Hematopoietic multipotent progenitor cell treated with erythropoietin and hydrocortisone succinate and interleukin-3 and kit ligand, for 4 days (in vitro differentiated cells): ENCODE measurements around the gene KCNIP4.

ENCODE experiments used
- DNase-seq: peaks from one replicate; pipeline ENCODE4 v3.0.0-alpha.2; 2015

Gene KCNIP4

DNA sequence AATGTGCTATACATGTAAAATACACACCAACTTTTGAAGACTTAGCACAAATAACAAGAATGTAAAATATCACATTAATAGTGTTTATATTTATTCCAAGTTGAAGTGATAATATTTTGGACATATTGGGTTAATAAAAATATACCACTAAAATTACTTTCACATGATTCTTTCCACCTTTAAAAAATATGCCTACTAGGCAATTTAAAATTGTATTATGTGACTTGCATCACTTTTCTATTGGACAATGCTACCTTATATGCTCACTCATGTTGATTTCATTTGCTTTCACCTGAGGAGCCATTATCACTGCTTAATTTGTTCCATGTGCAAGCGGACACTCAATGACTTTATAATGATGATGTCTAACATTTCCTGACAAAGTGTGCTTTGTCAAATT lies 1251.8 kb downstream of the KCNIP4 start:
- DNase-seq = no peak

DNA sequence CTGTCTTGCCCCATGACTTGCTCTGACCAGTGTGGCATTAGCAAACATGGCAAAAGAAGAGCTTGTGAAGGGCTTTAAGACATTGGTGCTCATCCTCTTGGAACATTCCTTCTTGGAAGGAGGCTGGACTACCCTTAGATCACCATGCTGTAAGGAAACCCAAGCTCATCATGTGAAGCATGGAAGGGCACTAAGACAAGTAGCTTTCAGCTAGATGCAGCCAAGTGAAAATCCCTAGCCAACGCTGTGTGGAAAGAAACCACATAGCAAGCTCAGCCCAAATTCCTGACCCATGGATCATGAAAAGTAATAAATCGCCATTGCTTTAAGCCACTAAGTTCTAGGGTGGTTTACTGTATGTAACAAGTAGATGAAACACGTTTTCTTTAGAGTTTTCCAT lies 1260.7 kb downstream of the KCNIP4 start:
- DNase-seq = no peak

DNA sequence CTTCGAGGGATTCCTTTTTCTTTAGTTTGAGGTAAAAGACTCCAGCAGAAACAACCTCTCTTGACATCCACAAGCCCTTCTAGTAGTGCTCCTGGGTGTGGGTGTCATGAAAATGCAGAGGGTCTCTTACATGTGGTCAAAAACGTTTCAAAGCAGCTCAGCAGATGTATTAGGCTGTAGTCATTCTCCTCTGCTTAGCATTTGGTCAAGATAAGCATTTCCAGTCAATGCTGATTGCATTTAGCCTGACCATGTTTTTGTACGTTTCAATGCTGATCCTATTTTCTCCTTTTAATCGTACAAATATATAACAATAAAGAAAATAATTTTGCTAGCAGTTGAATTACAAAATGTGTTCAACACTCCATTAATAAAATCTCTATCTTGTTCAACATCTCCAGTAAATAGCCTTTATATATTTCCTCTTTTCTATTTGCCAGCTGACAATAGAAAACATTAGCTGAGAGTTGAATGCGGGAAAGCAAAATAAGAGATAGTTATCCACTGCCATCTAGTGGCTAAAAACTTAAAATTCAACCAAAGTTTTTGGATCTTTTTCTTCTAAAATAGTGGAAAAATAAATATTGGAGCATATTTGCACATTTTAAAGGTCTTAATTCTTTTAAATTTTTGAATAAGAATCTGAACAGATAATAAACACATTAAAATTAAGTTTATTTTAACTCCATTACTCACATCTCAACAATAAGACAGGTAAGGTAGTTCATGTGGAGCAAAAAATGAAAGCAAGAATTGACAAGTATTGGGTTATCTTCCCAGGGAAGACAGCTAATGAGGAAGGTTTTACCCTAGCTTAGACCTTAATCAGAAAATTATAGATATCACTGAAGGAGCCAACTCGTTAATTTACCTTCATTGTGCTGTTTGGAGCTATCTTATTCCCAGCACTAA lies 1263.5 kb downstream of the KCNIP4 start:
- DNase-seq = peak; percentile 67

DNA sequence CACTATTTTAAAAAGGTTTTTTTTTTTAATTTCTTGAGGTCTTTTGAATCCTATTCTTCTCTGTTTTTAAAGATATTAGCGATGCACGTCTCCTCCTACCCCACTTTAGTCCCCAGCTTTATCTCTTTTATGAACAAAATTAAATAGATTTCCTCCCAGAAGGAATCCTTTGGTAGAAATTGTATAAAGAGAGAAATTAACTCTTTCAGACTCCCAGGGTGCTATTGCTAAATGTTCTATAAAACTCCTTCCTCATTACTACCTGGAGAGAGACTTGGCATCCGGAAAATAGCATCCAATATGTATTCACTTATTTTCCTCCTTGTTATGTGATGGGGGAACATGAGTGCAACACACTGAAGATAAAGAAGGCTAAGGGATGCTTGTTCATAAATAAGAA lies 1264.8 kb downstream of the KCNIP4 start:
- no peak for DNase-seq

DNA sequence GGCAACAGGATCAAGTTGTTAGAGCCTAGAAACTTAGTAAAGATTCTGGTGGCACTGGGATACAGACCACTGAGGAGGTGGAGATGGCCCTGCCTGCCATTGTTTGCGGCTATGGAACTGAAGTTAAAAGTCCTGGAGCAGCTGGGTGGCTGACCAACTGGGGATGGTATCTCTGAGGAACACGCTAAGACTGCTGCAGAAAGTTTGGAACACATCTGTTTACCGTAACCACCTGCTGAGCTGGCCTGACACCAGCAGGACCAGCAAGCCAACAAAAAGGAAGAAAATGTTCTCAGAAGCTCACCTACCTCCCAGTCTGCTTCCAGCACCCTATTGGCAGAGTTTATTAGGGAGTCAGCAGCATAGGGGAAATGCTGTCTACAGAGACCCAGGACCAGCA lies 1265.7 kb downstream of the KCNIP4 start:
- no peak for DNase-seq

DNA sequence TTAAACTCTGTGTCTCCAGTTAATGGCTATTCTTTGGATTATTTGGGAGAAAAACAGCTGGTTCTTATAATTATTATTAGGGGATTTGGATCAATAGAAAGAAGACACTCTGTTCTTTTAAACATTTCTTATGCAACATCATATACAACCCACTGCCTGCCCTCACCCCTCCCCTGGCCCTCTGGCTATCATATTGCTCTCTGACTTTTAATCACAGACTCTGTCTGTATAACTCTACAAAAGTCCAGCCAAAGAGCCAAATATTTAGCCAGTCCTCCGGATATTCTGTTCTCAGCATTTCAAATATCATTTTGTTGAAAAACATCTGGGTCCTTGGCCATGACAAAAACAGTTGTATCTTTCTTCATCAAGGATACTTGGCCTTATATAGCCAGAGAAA lies 1267.3 kb downstream of the KCNIP4 start:
- DNase-seq = no peak

DNA sequence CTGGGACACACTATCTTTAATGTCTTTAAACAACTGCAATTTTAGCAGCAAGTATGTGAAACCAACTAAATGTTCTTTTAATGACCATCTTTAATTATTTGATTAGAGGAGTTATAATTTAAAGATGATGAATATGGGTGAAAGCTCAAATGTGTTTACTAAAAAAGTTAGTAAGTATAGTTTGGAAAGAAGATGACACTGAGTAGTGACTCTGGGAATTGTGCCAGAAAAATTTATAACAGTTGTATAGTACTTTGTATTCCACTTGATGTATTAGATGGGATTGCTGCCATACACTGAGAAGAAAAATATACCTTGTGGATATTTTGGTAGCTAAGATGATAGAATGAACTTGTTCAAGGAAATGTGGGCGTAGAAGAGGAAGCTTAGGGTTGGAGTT lies 1267.8 kb downstream of the KCNIP4 start:
- no peak for DNase-seq

DNA sequence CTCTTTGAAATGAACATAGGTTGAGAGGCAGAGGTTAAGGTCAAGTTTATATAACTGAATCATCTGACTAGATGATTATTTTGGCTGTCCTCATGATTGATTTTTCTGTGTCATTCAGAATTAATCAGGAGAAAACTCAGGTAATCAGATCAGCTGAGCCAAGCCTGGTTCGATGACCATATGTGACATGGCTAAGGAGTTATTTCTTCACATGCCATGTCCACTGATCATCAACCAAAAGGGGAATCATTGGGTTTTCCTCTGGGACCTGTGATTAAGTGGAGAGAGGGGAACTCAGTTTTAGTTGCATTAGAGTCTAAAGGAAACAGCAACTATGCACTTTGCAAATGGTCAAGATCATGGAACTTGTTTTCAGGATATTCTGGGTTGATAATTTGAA lies 1268.6 kb downstream of the KCNIP4 start:
- DNase-seq = no peak
